ENCODE data around the gene ZNF726.
"Not testable (repeated sequence)": the region's sequence is repeated elsewhere in the genome, so short reads cannot be mapped to it uniquely, and the experiment has no call there.

ZNF726 gene

DNA sequence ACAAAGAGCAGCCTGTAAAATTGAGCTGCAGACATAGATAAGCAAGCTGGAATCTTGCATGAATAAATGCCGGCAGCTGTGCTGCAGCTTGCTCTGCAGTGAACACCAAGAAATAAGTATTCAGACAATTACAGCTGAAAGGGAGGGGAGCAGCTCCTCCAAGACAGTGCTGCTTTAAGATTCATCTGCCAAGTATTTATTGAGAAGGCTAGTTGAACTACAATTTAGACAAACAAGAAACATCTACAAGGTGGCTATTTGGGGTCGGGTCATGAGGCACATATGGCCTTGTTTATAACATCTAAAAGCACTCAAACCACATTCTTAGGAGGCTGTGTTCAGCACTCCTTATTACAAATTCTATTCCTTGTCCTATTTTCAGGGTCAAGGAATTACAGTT lies 34.9 kb downstream of the ZNF726 start:
- no peak for DNase-seq

DNA sequence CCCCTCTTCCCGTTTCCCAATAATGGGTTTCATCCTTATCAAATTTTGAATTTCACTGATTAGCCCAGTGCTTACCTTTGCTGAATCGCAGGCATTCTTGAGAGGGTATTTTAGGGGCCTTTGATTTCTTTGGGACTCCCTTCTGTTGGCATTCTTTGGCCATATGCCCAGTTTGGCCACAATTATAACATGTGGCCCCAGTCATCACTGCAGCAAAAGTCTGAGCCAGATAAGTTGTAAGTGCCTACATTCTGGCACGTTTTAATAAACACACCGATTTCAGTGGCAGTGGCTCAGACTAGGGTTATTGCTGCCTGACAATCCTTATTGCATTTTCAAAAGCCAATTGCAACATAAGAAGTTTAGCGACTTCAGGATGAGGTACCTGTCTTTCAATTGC lies 41.4 kb downstream of the ZNF726 start:
- DNase-seq, result no peak

- DNase-seq, result no peak
Observed at GRCh38 chr19:23957660-23958281, 43.1 kb downstream of the ZNF726 start.

- not testable (repeated sequence) for DNase-seq
Observed at GRCh38 chr19:23963396-23963795, 48.7 kb downstream of the ZNF726 start.

DNA sequence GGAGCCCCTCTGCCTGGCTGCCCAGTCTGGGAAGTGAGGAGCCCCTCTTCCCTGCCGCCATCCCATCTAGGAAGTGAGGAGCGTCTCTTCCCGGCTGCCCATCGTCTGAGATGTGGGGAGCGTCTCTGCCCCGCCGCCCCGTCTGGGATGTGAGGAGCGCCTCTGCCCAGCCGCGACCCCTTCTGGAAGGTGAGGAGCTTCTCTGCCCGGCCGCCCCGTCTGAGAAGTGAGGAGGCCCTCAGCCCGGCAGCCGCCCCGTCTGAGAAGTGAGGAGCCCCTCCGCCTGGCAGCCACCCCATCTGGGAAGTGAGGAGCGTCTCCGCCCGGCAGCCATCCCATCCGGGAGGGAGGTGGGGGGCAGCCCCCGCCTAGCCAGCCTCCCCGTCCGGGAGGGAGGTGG lies 49.2 kb downstream of the ZNF726 start:
- DNase-seq, result not testable (repeated sequence)

GRCh38 chr19:23964334-23964733 lies 49.6 kb downstream of the ZNF726 start:
- not testable (repeated sequence) for DNase-seq

- DNase-seq, result no peak
Observed at GRCh38 chr19:23969630-23970029, 54.9 kb downstream of the ZNF726 start.

- no peak for DNase-seq
Observed at GRCh38 chr19:23971598-23971997, 56.9 kb downstream of the ZNF726 start.

DNA sequence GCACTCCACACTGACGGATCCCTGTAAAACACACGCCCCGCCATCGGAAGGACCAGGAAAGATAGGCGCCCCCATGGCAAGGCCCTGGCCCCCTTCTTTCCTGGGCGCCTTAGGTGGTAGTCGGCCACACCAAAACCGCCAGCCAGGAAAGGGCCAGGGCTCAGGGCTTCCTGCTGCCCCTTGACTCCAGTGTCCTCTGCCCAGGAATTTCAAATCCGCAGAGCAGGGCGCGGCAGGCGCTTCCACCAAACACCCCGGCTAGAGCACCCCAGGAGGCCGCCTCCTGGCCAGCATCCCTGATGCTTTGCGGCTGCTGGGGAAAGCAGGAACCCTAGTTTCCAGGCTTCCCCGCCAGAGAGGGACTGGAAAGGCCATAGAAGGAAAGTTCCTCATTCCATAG lies 57.5 kb downstream of the ZNF726 start:
- no peak for DNase-seq

GRCh38 chr19:23974941-23975340 lies 60.3 kb downstream of the ZNF726 start:
- DNase-seq, result no peak

GRCh38 chr19:23976631-23977030 lies 61.9 kb downstream of the ZNF726 start:
- DNase-seq, result not testable (repeated sequence)

DNA sequence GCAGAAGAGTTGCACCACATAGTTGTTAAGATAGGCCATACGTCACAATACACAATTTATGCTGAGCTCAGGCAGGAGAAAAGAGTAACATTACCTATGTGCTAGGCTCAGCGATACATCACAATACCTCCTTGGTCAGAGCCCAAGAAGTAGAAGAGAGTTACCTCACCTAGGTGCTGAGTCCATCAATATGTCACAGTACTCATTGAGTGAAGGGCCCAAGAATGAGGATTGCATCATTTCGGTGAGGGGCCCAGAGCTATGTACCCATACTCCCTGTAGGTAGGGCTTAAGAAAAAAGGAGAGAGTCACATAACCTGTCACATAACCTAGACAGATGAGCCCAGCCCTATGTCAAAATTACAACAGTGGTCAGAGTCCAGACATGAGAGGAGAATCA lies 62.6 kb downstream of the ZNF726 start:
- not testable (repeated sequence) for DNase-seq

DNA sequence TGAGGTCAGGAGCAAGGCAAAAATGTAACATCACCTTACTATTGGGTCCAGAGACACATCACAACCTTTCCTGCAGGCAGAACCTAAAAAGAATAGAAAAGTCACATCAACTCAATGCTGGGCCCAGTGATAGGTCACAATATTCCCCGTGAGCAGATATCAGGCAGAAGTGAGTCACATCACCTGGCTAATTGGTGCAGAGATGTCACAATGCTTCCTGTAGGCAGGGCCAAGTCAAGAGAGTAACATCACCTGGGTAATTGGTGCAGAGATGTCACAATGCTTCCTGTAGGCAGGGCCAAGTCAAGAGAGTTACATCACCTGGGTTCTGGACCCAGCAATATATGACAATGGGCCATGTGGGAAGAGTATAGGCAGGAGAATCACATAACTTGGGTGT lies 63.4 kb downstream of the ZNF726 start:
- no peak for DNase-seq

DNA sequence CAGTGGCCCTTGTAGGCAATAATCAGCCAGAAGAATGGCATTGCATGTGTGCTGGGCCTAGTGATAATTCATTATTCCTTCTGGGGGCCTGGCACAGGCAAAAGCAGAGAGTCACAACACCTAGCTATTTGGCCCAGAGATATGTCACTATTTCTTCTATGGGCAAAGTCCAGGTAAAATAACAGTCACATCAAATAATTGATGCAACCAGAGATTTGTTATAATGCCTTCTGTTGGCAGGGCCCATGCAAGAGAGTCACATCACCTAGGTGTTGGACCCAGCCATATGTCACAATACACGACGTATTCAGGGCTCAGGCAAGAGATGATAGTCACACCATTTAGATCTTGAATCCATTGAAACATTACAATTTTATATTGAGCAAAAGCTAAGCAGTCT lies 66.1 kb downstream of the ZNF726 start:
- DNase-seq, result no peak

DNA sequence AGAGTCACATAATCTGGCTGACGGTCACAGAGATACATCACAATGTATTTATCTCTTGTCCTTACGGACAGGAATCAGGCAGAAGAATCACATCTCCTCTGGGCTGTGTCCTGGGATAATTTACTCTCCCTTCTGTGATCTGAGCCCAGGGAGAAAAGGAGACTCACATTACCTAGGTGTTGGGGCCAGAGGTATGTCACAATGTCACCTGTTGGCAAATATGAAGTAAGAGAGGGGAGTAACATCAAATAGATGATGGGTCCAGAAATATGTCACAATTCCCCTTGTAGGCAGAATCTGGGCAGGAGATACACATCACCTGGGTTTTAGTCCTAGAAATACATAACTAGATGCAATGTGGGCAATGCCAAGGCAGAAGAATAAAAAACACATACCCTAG lies 67.2 kb downstream of the ZNF726 start:
- no peak for DNase-seq

DNA sequence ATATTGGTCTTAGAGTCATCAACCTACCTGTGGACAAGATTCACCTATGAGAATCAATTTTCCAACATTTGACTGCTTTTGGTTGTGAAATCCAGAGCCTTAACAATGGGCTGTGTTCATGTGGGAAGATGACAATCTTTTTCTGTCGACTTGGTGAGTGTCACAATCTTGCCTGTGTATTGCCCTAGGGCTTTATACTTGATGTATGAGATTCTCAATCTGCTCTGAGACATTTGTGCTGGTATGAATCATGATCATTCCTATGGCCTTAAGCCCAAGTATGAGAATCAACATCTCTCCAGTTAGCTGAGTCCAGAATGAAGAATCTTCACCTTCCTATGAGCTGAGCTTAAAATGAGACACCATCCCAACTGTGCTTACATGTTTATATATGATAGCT lies 68.7 kb downstream of the ZNF726 start:
- DNase-seq, result no peak
